Mesothelial cell of epicardium (in vitro differentiated cells): ENCODE data around the gene PLXDC2. TPM values are rescaled to one million over a fixed set of nuclear protein-coding genes. Genes with fewer than 3 reads are reported as not detected.

Source experiments
- DNase-seq, 2 experiments: peaks; one replicate each; pipeline ENCODE4 v3.0.0; 2021; ENCODE audit warnings: low spot score in 2 of 2; ENCODE audit not compliant: unreplicated experiment in 2 of 2
- H3K27ac Mint-ChIP-seq: 2 replicates; pipeline ENCODE4 v1.8.0; 2021; ENCODE audit warnings: mixed read lengths
- H3K27me3 Mint-ChIP-seq: 2 replicates; pipeline ENCODE4 v1.8.0; 2021; ENCODE audit warnings: low read depth, mixed read lengths
- H3K36me3 Mint-ChIP-seq: 2 replicates; pipeline ENCODE4 v1.8.0; 2021; ENCODE audit warnings: mixed read lengths
- H3K4me1 Mint-ChIP-seq: 2 replicates; pipeline ENCODE4 v1.8.0; 2021; ENCODE audit warnings: mixed read lengths
- H3K4me3 Mint-ChIP-seq: 2 replicates; pipeline ENCODE4 v1.8.0; 2021; ENCODE audit warnings: mild to moderate bottlenecking, moderate library complexity, mixed read lengths
- H3K9me3 Mint-ChIP-seq: 2 replicates; pipeline ENCODE4 v1.8.0; 2021; ENCODE audit warnings: mixed read lengths
- total RNA-seq: library from RNA; stranded (reverse); gene quantifications from 3 replicates; pipeline ENCODE4 v1.2.1, GENCODE V29; 2021
- TF ChIP-seq, protein P1 (sequence below): fragments of 200-600 bp; sonication (generic); IDR thresholded peaks from one replicate; pipeline ENCODE4 v1.5.0; 2021; ENCODE audit warnings: antibody characterized with exemption; ENCODE audit not compliant: unreplicated experiment

Gene PLXDC2
- total RNA-seq, 1 donor from 2014 or later: 60.0 TPM

DNA sequence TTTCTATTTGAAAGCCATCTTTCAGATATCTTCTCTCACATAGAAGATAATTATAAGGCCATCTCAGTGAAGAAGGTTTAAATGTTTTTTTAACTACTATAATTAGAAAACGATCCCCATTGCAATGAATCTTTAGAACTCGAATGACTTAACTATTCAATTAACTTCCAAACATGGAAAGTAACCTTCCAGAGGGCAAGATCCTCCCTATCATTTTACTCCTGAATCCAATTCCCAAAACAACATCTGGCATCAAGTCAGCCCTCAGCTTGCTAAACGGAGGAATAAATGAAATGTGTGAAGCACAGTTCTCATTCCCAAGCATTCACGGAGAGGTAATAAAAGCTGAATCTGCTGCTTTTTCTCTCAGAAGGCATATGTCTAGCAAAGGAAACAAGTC lies 293.4 kb downstream of the PLXDC2 start:
- Mint-ChIP-seq H3K9me3 (peaks cover 7% of the 10 kb centered on the region), H3K4me1 (no peaks in the 10 kb centered on the region), H3K4me3 (no peak overlapping the region), H3K27ac (no peak overlapping the region), H3K36me3 (peaks cover 12% of the 10 kb centered on the region), H3K27me3 (no peaks in the 10 kb centered on the region)
- TF ChIP-seq, protein P1, sequence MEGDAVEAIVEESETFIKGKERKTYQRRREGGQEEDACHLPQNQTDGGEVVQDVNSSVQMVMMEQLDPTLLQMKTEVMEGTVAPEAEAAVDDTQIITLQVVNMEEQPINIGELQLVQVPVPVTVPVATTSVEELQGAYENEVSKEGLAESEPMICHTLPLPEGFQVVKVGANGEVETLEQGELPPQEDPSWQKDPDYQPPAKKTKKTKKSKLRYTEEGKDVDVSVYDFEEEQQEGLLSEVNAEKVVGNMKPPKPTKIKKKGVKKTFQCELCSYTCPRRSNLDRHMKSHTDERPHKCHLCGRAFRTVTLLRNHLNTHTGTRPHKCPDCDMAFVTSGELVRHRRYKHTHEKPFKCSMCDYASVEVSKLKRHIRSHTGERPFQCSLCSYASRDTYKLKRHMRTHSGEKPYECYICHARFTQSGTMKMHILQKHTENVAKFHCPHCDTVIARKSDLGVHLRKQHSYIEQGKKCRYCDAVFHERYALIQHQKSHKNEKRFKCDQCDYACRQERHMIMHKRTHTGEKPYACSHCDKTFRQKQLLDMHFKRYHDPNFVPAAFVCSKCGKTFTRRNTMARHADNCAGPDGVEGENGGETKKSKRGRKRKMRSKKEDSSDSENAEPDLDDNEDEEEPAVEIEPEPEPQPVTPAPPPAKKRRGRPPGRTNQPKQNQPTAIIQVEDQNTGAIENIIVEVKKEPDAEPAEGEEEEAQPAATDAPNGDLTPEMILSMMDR: no peak
- DNase-seq: no peak

DNA sequence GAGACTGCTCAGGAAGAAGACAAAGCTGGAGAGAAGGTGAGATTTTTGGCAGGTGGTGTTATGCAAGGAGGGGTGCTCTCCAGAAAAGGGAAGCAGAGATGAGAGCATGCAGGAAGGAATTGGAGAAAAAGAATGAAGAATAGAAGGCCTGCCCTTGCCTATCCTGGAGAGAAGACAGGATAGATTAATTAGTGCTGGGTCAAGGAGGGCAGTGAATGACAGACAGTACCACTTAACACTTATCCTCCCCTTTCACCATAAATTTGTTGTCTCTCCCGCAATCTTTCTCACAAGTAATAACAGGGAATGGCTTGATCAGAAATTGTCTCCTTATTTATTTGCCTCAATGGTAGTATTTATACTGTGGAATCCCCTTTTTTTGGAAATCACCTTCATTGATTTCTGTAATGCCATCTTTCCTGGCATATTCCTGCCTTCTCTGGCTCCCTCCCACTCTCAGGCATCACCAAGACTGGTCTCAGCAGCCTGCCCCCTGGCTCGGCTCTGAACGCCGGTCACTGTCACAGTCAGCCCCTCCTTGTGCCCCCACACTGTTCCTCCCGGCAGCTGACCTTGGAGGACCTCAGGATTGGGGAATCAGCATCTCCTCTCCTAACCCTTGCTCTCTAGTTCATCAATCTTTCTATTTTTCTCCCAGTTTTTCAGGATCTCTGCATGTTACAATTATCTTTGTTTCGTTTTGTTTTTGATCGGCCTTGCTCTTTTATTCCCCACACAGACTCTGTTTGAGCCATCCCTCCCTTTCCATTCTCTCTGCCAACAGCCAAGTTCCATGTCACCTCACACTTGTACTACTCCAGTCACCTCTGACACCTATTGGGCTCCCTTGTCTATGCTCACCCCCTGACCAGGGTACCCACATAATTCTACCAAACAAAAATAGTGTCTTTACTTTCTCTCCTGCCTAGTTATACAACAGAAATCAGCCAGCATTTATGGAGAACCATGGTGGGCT lies 294.2 kb downstream of the PLXDC2 start:
- peaks cover 12% of the 10 kb centered on the region for H3K36me3 Mint-ChIP-seq
- TF ChIP-seq, protein P1: no peak
- H3K9me3 Mint-ChIP-seq: peaks cover 7% of the 10 kb centered on the region
- no peak overlapping the region for H3K27ac Mint-ChIP-seq
- no peak for DNase-seq
- H3K27me3 Mint-ChIP-seq: no peaks in the 10 kb centered on the region
- H3K4me1 Mint-ChIP-seq: no peaks in the 10 kb centered on the region
- no peak overlapping the region for H3K4me3 Mint-ChIP-seq

DNA sequence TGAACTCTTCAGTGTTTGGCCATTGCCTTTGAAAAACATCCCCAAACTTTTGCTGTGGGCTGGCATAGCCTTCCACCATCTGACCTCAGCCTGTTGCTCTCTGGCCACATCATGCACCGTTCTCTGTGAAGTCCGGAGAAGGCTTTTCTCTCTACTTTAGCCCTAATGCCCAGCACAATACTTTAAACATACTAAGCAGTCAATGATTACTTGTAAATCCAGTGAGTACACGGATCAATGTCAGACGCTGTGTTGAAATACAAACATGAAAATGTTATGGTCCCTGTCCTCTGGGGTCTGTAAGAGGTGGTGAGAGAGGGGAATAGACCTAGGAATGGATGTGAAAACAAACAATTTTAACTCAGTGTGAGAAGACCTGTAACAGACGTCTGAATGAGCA lies 297.9 kb downstream of the PLXDC2 start:
- TF ChIP-seq, protein P1: no peak
- Mint-ChIP-seq H3K27ac (no peak overlapping the region), H3K9me3 (peaks cover 7% of the 10 kb centered on the region), H3K4me1 (no peaks in the 10 kb centered on the region), H3K4me3 (no peak overlapping the region), H3K36me3 (peaks cover 12% of the 10 kb centered on the region), H3K27me3 (no peaks in the 10 kb centered on the region)
- DNase-seq: no peak

DNA sequence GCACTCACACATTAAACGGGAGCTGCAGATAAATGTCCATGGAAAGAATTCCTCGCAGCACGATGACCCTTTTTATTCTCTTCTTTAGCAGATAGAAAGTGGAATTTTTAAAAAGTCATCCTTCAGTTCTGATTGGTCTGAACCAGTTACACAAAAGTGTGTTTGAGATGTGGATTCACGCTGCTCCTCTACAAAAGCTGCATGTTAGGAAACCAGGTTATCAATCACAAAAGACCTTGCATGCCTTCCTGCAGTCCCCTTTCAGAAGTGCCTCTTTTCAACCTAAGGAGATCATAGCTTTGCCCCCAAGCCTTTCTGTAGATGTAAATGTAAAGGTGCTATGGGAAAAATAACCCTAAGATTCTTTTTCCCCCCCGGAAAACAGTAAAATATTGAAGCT lies 299.7 kb downstream of the PLXDC2 start:
- no peak for DNase-seq
- Mint-ChIP-seq H3K27me3 (no peaks in the 10 kb centered on the region), H3K9me3 (peaks cover 7% of the 10 kb centered on the region), H3K27ac (no peak overlapping the region), H3K4me1 (no peaks in the 10 kb centered on the region), H3K4me3 (no peak overlapping the region), H3K36me3 (peaks cover 12% of the 10 kb centered on the region)
- TF ChIP-seq, protein P1: no peak

DNA sequence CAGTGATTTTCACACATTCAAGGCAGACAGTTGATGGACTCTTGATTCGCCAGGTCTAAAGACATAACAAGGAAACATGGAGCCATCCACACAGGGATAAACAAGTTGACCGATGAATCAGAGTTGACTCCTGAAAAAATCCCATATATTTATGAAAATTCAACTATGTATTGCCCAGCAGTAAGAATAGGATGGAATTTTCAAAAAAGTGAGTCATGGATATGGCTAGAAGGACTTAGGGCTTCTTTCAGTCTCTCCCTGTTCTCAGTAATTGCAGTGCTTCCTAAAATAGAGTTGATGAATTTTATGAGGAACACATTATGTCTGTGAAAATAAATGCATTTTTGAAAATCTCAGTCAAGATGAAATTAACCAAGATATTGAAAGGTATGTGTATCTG lies 301.2 kb downstream of the PLXDC2 start:
- H3K36me3 Mint-ChIP-seq: peaks cover 4% of the 10 kb centered on the region
- no peaks in the 10 kb centered on the region for H3K27me3 Mint-ChIP-seq
- no peaks in the 10 kb centered on the region for H3K4me1 Mint-ChIP-seq
- H3K4me3 Mint-ChIP-seq: no peak overlapping the region
- peaks cover 7% of the 10 kb centered on the region for H3K9me3 Mint-ChIP-seq
- no peak for DNase-seq
- TF ChIP-seq, protein P1: no peak
- H3K27ac Mint-ChIP-seq: no peak overlapping the region
